ENCODE measurements around the gene SSH2.
"Not testable (repeated sequence)": the region's sequence is repeated elsewhere in the genome, so short reads cannot be mapped to it uniquely, and the experiment has no call there.

Gene SSH2

GRCh38 chr17:29927546-29927945 lies 2.5 kb downstream of the SSH2 start:
- DNase-seq, result no peak

- no peak for DNase-seq
Measured at GRCh38 chr17:29924786-29925185, 5.2 kb downstream of the SSH2 start.

- DNase-seq, result no peak
Measured at GRCh38 chr17:29918922-29919856, 10.8 kb downstream of the SSH2 start.

DNA sequence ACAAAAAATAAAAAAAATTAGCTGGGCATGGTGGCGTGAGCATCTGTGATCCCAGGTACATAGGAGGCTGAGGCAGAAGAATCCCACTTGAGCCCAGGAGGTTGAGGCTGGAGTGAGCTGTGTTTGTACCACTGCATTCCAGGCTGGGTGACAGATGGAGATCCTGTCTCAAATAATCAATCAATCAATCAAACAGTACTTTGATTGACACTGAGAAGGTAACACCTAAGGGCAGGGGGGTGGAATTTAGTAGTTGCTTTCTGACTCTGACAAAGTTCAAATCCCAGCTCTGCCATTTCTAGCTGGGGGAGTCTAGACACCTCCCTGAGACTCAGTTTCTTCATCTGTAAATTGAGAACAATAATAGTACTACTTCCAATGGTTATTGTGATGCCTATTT lies 12.0 kb downstream of the SSH2 start:
- no peak for DNase-seq

DNA sequence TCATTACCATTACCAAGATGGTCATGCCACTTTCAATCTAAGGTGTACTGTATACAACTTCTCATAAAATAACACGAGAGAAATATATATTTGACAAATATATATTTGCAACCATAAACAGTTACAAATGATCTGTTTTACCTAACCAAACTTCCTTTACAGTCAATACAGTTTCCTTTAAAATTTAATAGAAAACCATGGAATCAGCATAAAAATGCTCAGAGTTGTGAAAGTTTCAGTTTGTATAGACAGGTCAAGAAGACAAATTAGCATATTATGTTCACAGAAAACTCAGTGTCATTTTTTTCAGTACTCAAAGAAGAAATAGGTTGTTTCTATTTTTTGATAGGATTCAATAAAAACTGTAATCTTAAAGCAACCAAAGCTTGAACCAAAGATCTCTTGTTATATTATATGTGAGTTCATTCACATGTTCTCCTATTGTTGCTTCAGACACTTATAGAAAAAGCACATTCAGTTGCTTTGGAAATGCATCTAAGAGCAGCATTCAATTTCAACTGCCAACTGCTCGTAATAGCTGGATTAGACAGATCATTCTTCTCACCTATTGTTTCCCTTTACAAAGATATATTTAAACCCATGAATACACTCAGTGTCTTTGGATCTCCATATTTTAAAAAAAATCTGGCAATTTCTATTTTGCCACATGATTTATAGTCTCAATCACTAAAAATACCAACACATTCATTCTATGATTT lies 15.1 kb downstream of the SSH2 start:
- no peak for DNase-seq

GRCh38 chr17:29911641-29912177 lies 18.3 kb downstream of the SSH2 start:
- no peak for DNase-seq

GRCh38 chr17:29909236-29910003 lies 20.6 kb downstream of the SSH2 start:
- DNase-seq, result no peak

DNA sequence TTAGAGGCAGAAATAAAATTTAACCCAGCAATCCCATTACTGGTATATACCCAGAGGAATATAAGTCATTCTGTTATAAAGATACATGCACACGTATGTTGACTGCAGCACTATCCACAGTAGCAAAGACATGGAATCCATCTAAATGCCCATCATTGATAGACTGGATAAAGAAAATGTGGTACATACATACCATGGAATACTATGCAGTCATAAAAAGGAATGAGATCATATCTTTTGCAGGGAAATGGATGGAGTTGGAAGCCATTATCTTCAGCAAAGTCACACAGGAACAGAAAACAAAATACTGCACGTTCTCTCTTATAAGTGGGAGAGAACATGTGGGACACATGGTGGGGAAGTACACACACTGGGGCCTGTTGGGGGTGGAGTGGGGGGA lies 23.1 kb downstream of the SSH2 start:
- DNase-seq, result no peak

GRCh38 chr17:29905879-29906167 lies 24.2 kb downstream of the SSH2 start:
- DNase-seq, result no peak

DNA sequence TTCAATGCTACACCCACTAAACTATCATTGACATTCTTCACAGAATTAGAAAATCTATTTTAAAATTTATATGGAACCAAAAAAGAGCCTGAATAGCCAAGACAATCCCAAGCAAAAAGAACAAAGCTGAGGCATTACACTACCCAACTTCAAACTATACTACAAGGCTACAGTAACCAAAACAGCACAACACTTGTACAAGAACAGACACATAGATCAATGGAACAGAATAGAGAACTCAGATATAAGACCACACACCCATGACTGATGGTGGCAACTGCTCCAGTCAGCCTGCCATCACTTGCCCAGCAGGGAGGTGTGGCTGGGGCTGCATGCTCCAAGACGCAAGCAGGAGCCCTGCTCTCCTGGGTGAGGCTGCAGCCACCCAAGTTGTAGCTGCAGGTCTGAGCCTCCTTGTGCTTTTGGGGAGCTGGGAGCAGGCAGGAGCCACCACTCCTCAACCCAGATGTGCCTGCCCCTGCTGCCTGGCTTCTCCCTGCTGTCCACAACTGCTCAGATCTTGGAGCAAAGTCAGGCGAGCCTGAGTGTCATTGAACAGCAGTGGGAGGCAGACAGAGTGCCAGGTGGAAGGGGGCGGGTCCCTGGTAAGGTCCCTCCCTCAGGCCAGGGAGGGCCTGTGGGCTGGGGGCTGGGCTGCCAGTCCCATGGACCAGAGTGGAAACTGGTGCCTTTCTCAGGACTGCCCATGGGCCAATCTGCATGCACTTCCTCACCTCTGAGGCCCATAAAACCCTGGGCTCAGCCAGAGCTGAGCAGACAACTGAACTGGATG lies 24.7 kb downstream of the SSH2 start:
- no peak for DNase-seq

GRCh38 chr17:29903471-29903870 lies 26.6 kb downstream of the SSH2 start:
- no peak for DNase-seq

DNA sequence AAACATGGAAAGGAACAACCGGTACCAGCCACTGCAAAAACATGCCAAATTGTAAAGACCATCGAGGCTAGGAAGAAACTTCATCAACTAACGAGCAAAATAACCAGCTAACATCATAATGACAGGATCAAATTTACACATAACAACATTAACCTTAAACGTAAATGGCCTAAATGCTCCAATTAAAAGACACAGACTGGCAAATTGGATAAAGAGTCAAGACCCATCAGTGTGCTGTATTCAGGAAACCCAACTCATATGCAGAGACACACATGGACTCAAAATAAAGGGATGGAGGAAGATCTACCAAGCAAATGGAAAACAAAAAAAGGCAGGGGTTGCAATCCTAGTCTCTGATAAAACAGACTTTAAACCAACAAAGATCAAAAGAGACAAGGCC lies 32.9 kb downstream of the SSH2 start:
- DNase-seq, result not testable (repeated sequence)

GRCh38 chr17:29892201-29892600 lies 37.8 kb downstream of the SSH2 start:
- DNase-seq, result no peak

GRCh38 chr17:29891131-29891530 lies 38.9 kb downstream of the SSH2 start:
- no peak for DNase-seq

- DNase-seq, result no peak
Measured at GRCh38 chr17:29885031-29885640, 44.9 kb downstream of the SSH2 start.

DNA sequence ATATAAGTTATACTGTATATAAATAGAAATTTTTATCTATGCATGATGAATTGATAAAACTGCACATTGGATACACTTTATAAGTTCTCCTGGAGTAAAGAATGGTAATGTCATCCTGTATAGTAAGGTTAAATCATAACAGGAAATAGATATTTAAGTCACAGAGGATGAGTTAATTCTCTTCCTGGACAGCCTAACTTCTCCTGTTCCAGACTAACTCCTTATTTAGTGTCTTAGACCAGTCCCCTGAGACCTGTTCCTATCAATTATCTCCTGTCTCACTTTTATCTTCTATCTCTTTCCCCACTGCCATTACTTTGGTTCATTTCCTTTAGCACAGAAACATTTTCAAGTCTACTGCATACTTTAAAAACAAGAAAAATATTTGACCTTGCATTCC lies 46.5 kb downstream of the SSH2 start:
- no peak for DNase-seq

DNA sequence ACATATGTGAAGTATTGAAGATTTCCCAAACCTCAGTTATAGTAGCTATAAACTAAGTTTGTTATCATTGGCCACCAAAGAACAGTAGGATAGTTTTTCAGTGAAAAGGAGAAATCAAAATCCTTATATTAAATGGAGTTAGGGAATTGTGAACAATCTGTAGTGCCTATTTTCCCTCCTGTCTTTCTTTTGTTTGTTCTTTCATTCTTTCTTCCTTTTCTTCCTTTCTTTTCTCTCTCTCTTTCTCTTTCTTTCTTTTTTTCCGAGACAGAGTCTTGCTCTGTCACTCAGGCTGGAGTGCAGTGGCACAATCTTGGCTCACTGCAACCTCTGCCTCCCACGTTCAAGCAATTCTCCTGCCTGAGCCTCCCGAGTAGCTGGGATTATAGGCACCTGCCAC lies 48.8 kb downstream of the SSH2 start:
- DNase-seq, result no peak

GRCh38 chr17:29880031-29880430 lies 50.0 kb downstream of the SSH2 start:
- no peak for DNase-seq

DNA sequence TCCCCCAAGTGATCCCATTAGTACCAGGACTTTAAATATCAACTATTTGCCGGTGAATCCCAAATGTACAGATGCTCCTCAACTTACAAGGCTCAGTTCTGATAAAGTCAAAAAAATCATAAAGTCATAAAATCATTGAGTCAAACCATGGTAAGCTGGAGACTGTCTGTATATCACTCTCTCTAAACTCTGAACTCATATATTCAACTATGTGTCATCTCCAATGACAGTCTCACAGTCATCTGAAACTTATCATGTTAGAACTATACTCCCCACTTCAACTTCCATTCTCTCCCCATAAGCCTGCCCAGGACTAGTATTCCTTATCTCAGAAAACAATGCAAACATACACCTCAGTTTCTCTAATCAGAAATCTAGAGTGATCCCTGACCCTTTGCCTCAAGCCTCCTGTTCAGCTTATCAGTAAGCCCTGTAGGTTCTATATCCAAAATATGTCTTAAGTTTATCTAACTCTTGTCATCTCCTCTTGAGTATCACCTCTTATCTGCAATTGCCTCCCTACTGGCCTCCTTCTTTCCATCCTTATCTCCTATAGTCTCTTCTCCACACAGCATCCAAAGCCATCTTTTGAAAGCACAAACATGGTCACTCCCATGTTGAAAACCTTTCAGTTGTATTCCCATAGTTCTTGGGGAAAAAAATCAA lies 55.0 kb downstream of the SSH2 start:
- no peak for DNase-seq

GRCh38 chr17:29874358-29874757 lies 55.7 kb downstream of the SSH2 start:
- DNase-seq, result not testable (repeated sequence)

- no peak for DNase-seq
Measured at GRCh38 chr17:29873476-29873875, 56.6 kb downstream of the SSH2 start.
